HepG2 (cell line): Measurements from ENCODE around the gene CAT. TPM values are rescaled to one million over a fixed set of nuclear protein-coding genes. Genes with fewer than 3 reads are reported as not detected.

Experiments used
- ATAC-seq: fragments of 200-7000 bp; cut with Tn5 transposase; 3 replicates; pipeline ENCODE4 v1.9.1; 2020; ENCODE audit warnings: mild to moderate bottlenecking, moderate library complexity
- BruUV-seq: library from RNA; stranded (reverse); fragments of 400-500 nt; replicated peaks from 2 replicates; lab custom pipeline; 2021; lab: Mats Ljungman, UMichigan
- CTCF ChIA-PET: fragments of 300-600 bp; formaldehyde crosslinking; extraction: SDS; loops from one replicate; lab custom pipeline; 2021; ENCODE audit warnings: low total read pairs, inconsistent platforms, low intra/inter-chr PET ratio; lab: Yijun Ruan, JAX
- POLR2A ChIA-PET: fragments of 350-600 bp; sonication (Branson Sonifier 250); formaldehyde crosslinking; loops from one replicate; lab custom pipeline; 2020; ENCODE audit warnings: antibody characterized with exemption, inconsistent platforms; lab: Yijun Ruan, JAX
- DNase-seq: peaks from one replicate; pipeline ENCODE4 v3.0.0-alpha.2; 2015; ENCODE audit warnings: low spot score
- FAIRE-seq: peaks from 3 replicates; lab custom pipeline; 2011; peaks lifted over from hg19 to GRCh38; lab: Jason Lieb, UNC
- H2AFZ ChIP-seq: one replicate; pipeline ENCODE4 v1.6.1; 2011; ENCODE audit warnings: low read length, inconsistent platforms
- H3K27ac ChIP-seq: fragments of 300-600 bp; 3 replicates; pipeline ENCODE4 v1.8.0; 2011; ENCODE audit warnings: mixed run types, mild to moderate bottlenecking, mixed read lengths, low read length, inconsistent platforms; ENCODE audit not compliant: insufficient read depth; ENCODE audit errors: extremely low read length
- H3K27me3 ChIP-seq, 2 experiments: fragments of 200-600 bp in 1 of 2; 2 replicates in 1 of 2; 3 replicates in 1 of 2; pipeline versions ENCODE4 v1.6.0 to v1.8.0; 2011; ENCODE audit warnings: low read length in 2 of 2, mild to moderate bottlenecking in 2 of 2, moderate library complexity in 2 of 2, inconsistent platforms in 1 of 2; ENCODE audit not compliant: insufficient read depth in 2 of 2, control insufficient read depth in 1 of 2
- H3K36me3 ChIP-seq, 2 experiments: fragments of 200-600 bp in 1 of 2; replicated peaks in 1 of 2; 2 replicates in 1 of 2; 3 replicates in 1 of 2; pipeline versions ENCODE4 v1.5.1 to v1.8.0; 2011; ENCODE audit warnings: low read length in 2 of 2, inconsistent platforms in 1 of 2; ENCODE audit not compliant: insufficient read depth in 2 of 2, control insufficient read depth in 1 of 2
- H3K4me1 ChIP-seq: 2 replicates; pipeline ENCODE4 v1.5.1; 2012; ENCODE audit warnings: low read length, inconsistent platforms; ENCODE audit not compliant: insufficient read depth
- H3K4me2 ChIP-seq: 2 replicates; pipeline ENCODE4 v1.6.0; 2011; ENCODE audit warnings: low read depth, low read length, inconsistent platforms
- H3K4me3 ChIP-seq, 3 experiments: fragments of 200-600 bp in 1 of 3; sonication (generic), shearing (Covaris generic) in 1 of 3; replicated peaks in 1 of 3; 2 replicates each; pipeline ENCODE4 v1.5.1; 2011 to 2016; ENCODE audit warnings: low read length in 3 of 3, inconsistent platforms in 2 of 3, low read depth in 2 of 3, mild to moderate bottlenecking in 2 of 3, control low read depth in 1 of 3, mixed read lengths in 1 of 3; ENCODE audit not compliant: insufficient read depth in 1 of 3
- H3K79me2 ChIP-seq: one replicate; pipeline ENCODE4 v1.6.1; 2011; ENCODE audit warnings: low read length, inconsistent platforms; ENCODE audit not compliant: insufficient read depth
- H3K9ac ChIP-seq: 2 replicates; pipeline ENCODE4 v1.6.0; 2011; ENCODE audit warnings: mild to moderate bottlenecking, low read depth, low read length, inconsistent platforms; ENCODE audit not compliant: insufficient read depth
- H3K9me3 ChIP-seq: 2 replicates; pipeline ENCODE4 v1.5.1; 2012; ENCODE audit warnings: mild to moderate bottlenecking, low read length
- H4K20me1 ChIP-seq: 2 replicates; pipeline ENCODE4 v1.6.0; 2011; ENCODE audit warnings: inconsistent platforms, mild to moderate bottlenecking, low read length, moderate library complexity; ENCODE audit not compliant: insufficient read depth
- CC2D1A ChIP-seq: sonication (generic); formaldehyde crosslinking; IDR thresholded peaks from 2 replicates; pipeline ENCODE4 v1.8.1; 2023; ENCODE audit warnings: mild to moderate bottlenecking, missing genetic modification reagents
- MED1 ChIP-seq: sonication (generic); formaldehyde crosslinking; IDR thresholded peaks from 2 replicates; pipeline ENCODE4 v1.4.0; 2020; ENCODE audit warnings: missing genetic modification reagents
- ONECUT2 ChIP-seq: sonication (generic); formaldehyde crosslinking; IDR thresholded peaks from 2 replicates; pipeline ENCODE4 v1.4.0; 2020; ENCODE audit warnings: missing genetic modification reagents
- SP5 ChIP-seq: IDR thresholded peaks from 2 replicates; pipeline ENCODE4 v1.6.1; 2016; ENCODE audit warnings: low read depth, borderline replicate concordance
- ZBTB33 ChIP-seq: sonication (generic); formaldehyde crosslinking; IDR thresholded peaks from 2 replicates; pipeline ENCODE4 v1.4.0; 2020; ENCODE audit warnings: missing genetic modification reagents
- ZBTB34 ChIP-seq: sonication (generic); formaldehyde crosslinking; IDR thresholded peaks from 2 replicates; pipeline ENCODE4 v1.8.0; 2022; ENCODE audit warnings: mild to moderate bottlenecking, missing genetic modification reagents
- ZNF160 ChIP-seq: sonication (generic); formaldehyde crosslinking; IDR thresholded peaks from 2 replicates; pipeline ENCODE4 v1.8.0; 2022; ENCODE audit warnings: mild to moderate bottlenecking, inconsistent platforms, missing genetic modification reagents
- ZNF530 ChIP-seq: sonication (generic); formaldehyde crosslinking; IDR thresholded peaks from 2 replicates; pipeline ENCODE4 v1.5.0; 2020; ENCODE audit warnings: low read depth, mild to moderate bottlenecking, missing genetic modification reagents
- ZNF550 ChIP-seq: sonication (generic); formaldehyde crosslinking; IDR thresholded peaks from 2 replicates; pipeline ENCODE4 v1.4.0; 2020; ENCODE audit warnings: mild to moderate bottlenecking, missing genetic modification reagents, borderline replicate concordance
- ZNF713 ChIP-seq: sonication (generic); formaldehyde crosslinking; IDR thresholded peaks from 2 replicates; pipeline ENCODE4 v1.4.0; 2020; ENCODE audit warnings: mild to moderate bottlenecking, missing genetic modification reagents
- WGBS: methylation state at CpG from one replicate; pipeline ENCODE4 v1.1.6; 2017; ENCODE audit warnings: low lambda C conversion rate; 5-methylcytosine and 5-hydroxymethylcytosine counted together
- in situ Hi-C: cut with HindIII; loops from 2 replicates; pipeline ENCODE4 v1.10.0; 2017; ENCODE audit warnings: low pct_unique_long_range_greater_than_20kb; ENCODE audit not compliant: extremely low pct_ligation_motif_present
- intact Hi-C: fragments of 100-400 bp; cut with micrococcal nuclease; formaldehyde crosslinking; loops from one replicate; pipeline ENCODE4 v1.10.0; 2022; ENCODE audit not compliant: unreplicated experiment
- polyA plus RNA-seq, 8 experiments: library from polyadenylated mRNA; depleted of rRNA in 3 of 8; stranded (reverse) in 7 of 8; unstranded in 1 of 8; fragments of >200 nt; fragmentation: Illumina TruSeq in 4 of 8; extraction: Trizol in 4 of 8; gene quantifications; 2 replicates each; pipeline versions ENCODE4 v1.2.1 to v1.2.3, GENCODE V29; 2011 to 2016; ENCODE audit warnings: low read depth in 4 of 8, missing spikeins in 1 of 8, mixed read lengths in 1 of 8; ENCODE audit not compliant: insufficient read depth in 1 of 8
- total RNA-seq, 5 experiments: library from RNA; depleted of rRNA; stranded (reverse); fragments of >200 nt; fragmentation: Illumina TruSeq; extraction: Trizol; gene quantifications; 2 replicates each; pipeline ENCODE4 v1.2.3, GENCODE V29; 2016; ENCODE audit warnings: low read depth in 1 of 5

Gene CAT
- total and polyA plus RNA-seq, 2 of the 13 experiments (the other 11 are each of a cell fraction or from before 2014, with no cell fraction given), result 107 to 136 TPM

DNA sequence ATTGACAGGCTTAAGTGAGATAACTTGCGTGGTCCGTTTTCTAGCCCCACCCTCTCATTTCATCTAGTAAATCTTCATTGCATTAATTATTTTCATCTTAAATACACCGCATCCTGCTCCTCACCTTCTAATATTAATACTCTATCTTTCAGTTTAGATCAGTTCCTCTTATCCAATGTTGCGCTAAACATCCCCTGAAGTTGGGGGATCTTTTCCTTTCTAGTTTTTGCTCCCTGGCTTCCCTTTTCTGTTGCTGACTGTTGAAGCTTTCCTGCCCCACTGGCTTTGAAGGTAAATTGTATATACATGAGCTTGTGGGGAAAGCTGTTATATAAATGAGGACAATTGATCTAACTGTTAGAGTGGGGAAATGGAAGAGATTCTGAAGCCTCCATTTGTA is 7.2 kb downstream of the CAT start:
- CTCF ChIA-PET, result no interaction called here
- Histone ChIP-seq H3K9ac (no peak overlapping the region), H3K36me3 (peaks cover 9 to 23% of the 10 kb centered on the region in 2 experiments), H3K27ac (no peak overlapping the region), H3K4me3 (no peak overlapping the region), H3K4me1 (peaks cover 34% of the 10 kb centered on the region), H3K9me3 (no peaks in the 10 kb centered on the region), H2AFZ (no peak overlapping the region), H3K79me2 (peaks cover 70% of the 10 kb centered on the region), H4K20me1 (peaks cover 5% of the 10 kb centered on the region), H3K27me3 (no peaks in the 10 kb centered on the region), H3K4me2 (no peak overlapping the region)
- intact Hi-C loops (no loop called here), in situ Hi-C loops (no loop called here)
- BruUV-seq, result no TSS peak
- POLR2A ChIA-PET, result interaction anchor here (0.6 to 0.7 kb wide), 2 partner anchors 19 to 107 kb away, joined by 3 read pairs; no protein-coding TSS in a partner anchor
- no peak for DNase-seq
- FAIRE-seq, result no peak
- TF ChIP-seq CC2D1A (no peak), ZBTB34 (CRISPR knock-in tag) (no peak), SP5 (no peak), ZNF160 (CRISPR knock-in tag) (no peak), ONECUT2 (CRISPR knock-in tag) (no peak), MED1 (CRISPR knock-in tag) (no peak), ZNF530 (CRISPR knock-in tag) (no peak), ZBTB33 (no peak), ZNF550 (no peak), ZNF713 (CRISPR knock-in tag) (no peak)
- ATAC-seq, result no peak
- WGBS, result 75% methylated on average over 4 of the region's 4 CpGs
